NCI-H2196 (cell line): ENCODE results near the gene NUPR2.
"Not testable (repeated sequence)": the region's sequence is repeated elsewhere in the genome, so short reads cannot be mapped to it uniquely, and the experiment has no call there.

Source experiments
- DNase-seq: peaks from one replicate; lab custom pipeline; 2025; ENCODE audit not compliant: unreplicated experiment; lab: John Stamatoyannopoulos, UW

NUPR2 gene

GRCh38 chr7:56115852-56116538 lies at the start of gene NUPR2:
TSS of gene NUPR2 (minus strand) at chr7:56116417. CDS start at chr7:56116314, 103 bp downstream.
- DNase-seq = no peak

- DNase-seq = no peak
Measured at GRCh38 chr7:56157238-56157790, 41.1 kb upstream of the NUPR2 start.

DNA sequence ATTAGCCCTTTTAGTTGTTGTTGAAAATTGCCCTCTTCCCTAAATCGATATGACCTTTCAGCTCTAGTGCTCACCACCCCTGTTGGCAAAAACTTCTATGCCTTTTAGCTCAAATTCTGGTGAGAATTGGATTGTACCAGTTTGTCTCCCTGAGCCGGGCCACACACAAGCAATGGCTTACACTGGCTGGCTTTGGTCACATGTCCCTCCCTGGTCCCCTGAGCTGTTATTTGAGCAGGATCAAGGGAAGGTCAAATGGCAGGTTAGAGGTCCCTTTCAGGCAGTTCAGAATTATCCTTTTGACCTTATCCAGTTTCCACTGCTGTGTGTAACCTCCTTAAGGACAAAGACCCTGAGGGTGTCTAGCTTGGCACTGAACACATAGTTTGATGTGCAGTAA lies 14.8 kb upstream of the NUPR2 start:
- not testable (repeated sequence) for DNase-seq

DNA sequence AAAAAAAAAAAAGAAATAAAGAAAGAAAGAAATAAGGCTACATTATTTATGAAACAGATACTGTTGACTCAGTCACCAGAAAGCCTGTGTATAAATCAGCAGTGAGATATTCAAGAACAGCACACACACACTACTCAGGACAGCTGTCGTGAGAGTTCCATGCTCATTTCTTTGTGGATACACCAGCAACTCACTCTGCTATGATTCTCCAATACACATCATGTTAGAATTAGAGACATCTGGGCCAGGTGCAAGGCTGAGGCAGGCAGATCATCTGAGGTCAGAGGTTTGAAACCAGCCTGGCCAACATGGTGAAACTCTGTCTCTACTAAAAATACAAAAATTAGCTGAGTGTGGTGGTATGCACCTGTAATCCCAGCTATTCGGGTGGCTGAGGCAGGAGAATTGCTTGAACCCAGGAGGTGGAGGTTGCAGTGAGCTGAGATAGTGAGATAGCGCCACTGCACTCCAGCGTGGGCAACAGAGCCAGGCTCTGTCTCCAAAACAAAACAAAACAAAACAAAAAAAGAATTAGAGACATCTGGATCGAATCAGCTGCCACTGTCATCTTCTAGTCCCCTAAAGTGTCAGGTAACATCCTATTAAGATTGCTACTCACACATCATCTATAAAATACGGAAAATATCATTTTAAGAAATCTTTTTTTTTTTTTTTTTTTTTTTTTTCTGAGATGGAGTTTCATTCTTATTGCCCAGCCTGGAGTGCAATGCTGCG lies 11.2 kb upstream of the NUPR2 start:
- DNase-seq = no peak

DNA sequence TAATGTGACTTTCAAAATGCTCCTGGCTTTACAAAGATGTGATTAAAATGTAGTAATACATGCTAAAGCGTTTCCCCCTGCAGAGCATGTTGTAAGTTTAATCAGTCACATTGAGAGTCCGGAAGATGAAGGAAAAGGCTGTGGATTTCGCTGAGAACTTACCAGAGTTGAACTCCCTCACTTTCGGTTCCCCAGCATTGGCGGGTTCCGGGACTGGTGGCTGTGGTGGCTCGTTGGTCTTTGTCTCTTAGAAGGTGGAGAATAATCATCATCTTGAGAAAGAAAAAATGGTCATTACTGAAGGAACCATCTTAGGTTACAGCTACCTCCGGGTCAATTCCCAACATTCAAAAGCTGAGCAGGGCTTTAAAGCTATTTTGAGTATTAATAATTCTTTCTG lies 9.6 kb upstream of the NUPR2 start:
- DNase-seq = no peak

- no peak for DNase-seq
Measured at GRCh38 chr7:56124981-56125380, 8.8 kb upstream of the NUPR2 start.

DNA sequence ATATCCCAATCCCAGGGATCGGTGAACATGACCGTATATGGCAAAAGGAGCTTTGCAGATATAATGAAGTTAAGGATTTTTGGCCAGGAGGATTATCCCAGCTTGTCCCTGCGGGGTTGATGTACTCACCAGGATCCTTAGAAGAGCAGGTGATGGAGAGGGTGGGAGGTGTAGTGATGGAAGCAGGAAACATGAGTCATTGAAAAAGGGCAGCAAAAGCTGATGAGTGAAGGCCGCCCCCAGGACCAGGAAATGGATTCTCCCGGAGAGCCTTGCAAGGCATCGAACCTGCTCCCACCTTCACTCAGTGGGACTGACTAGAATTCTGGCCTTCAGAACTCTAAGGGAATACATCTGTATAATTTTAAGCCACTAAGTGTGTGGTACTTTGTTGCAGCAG lies 5.2 kb upstream of the NUPR2 start:
- no peak for DNase-seq

DNA sequence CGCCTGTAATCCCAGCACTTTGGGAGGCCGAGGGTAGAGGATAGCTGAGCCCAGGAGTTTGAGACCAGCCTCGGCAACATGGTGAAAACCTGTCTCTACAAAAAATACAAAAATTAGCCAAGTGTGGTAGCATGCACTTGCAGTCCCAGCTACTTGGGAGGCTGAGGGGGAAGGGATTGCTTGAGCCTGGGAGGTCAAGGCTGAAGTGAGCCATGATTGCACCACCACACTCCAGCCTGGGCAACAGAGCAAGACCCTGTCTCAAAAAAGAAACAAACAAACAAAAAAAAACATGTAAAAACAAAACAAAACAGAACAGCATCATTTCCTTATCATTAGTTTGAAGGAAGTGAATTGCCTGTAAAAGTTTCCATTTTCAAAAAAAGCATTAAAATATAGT lies 4.0 kb downstream of the NUPR2 start:
- DNase-seq = not testable (repeated sequence)

DNA sequence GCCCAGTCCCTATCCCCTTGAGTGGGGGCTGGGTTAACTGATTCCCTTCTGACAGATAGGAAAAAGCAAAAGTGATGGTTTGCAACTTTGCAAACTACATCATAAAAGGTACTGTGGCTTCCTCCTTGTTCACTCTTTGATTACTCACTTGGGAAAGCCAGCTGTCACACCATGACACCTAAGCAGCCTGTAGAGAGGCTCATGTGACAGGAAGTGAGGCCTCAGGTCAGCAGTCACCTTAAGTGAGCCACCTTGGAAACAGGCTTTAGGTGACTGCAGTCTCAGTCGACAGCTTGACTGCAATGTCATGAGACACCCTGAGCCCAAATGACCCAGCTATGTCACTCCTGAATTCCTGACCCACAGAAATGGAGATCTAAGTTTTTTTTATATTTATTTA lies 5.6 kb downstream of the NUPR2 start:
- DNase-seq = no peak

- no peak for DNase-seq
Measured at GRCh38 chr7:56107954-56108258, 8.3 kb downstream of the NUPR2 start.

GRCh38 chr7:56106108-56107073 lies 9.8 kb downstream of the NUPR2 start, which contains the start of gene CHCHD2:
TSS of gene CHCHD2 (minus strand) at chr7:56106476. CDS start at chr7:56106413, 63 bp downstream.
- DNase-seq = peak; percentile 98

DNA sequence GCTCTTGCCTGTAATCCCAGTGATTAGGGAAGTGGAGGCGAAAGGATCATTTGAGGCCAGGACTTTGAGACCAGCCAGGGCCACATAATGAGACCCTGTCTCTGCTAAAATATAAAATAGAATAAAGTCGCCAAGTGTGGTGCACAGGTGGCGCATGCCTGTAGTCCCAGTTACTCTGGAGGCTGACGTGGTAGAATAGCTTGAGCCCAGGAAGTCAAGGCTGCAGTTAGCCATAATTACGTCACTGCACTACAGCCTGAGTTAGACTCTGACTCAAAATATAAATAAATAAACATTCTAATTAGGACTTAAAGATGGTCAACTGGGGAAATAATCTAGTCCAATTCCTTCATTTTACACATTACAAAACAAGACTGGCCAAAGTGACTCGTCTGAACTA lies 10.7 kb downstream of the NUPR2 start:
- no peak for DNase-seq

DNA sequence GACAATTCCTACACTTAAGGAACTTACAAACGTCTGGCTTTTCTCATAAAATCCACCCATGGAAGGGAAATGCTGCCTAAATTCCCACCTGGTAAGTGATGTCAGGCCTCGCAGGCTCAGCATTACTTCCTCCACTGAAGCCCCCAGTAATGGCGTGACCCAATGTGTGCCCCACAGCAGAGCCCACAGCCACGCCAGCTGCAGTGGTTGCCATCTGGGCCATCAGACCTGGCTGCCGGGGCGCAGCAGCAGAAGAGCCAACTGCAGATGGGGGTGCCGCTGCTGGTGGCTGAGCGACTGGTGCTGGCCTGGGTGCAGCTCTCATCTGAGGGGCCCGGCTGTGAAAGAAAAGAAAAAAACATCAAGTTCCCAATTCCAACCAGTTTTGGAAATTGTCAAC lies 12.1 kb downstream of the NUPR2 start:
- not testable (repeated sequence) for DNase-seq

- no peak for DNase-seq
Measured at GRCh38 chr7:56099653-56100052, 16.6 kb downstream of the NUPR2 start.

GRCh38 chr7:56098187-56099008 lies 17.8 kb downstream of the NUPR2 start:
- DNase-seq = not testable (repeated sequence)

DNA sequence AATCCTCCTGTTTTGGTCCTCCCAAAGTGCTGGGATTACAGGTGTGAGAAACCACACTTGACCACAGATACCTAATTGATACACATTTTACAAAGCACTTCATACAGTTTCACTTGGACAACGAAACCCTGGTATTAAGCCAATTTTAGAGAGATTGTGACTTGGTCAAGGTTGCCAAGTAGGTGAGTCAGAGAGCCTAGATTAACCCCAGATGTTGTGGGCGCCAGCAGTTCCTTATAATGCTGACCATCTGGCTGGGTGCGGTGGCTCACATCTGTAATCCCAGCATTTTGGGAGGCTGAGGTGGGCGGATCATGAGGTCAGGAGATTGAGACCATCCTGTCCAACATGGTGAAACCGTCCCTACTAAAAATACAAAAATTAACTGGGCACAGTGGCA lies 18.5 kb downstream of the NUPR2 start:
- peak; percentile 81 for DNase-seq

GRCh38 chr7:56092789-56093531 lies 23.3 kb downstream of the NUPR2 start, which contains the start of gene PHKG1:
TSS of gene PHKG1 (minus strand) at chr7:56092952. CDS start at chr7:56088941, 4,011 bp downstream.
- peak; percentile 92 for DNase-seq

DNA sequence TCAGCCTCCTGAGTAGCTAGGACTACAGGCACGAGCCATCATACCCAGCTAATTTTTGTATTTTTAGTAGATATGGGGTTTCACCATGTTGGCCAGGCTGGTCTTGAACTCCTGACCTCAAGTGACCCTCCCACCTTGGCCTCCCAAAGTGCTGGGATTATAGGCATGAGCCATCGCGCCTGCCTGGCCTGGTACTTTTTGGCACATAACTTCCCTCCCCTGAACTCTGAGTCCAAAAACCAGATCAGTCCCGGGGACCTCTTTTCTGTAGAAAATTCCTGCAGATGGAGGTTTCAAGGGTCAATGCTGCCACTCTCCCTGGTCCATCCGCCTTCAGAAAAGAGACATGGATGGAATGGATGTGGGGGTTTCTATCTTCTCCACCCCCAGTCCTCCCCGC lies 23.8 kb downstream of the NUPR2 start:
- not testable (repeated sequence) for DNase-seq

DNA sequence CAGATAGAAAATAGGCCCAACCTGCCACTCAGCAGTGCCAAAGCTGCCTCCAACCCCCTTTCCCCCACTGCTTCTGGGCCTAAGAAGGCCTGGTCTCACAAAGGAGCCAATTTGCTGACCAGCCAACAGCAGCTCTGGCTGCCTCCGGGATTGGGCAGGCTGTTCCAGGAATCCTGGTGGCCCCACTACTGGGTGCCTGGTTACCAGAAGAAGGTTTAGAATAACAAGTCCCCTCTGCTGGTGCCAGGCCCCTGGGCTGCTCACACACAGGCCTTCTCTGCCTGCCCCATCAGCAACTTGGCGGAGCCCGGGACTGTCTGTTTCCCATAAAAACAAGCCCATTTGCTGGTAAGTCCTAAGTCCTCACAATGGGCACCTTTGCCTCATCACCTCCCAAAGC lies 24.6 kb downstream of the NUPR2 start:
- peak; percentile 72 for DNase-seq

- DNase-seq = no peak
Measured at GRCh38 chr7:56087445-56087844, 28.8 kb downstream of the NUPR2 start.
